Mucosa of rectum (tissue), 2 donors: Measurements from ENCODE around the gene LTB4R2.

ENCODE experiments used
- H3K27ac ChIP-seq, 2 donors: one replicate each; pipeline ENCODE4 v1.7.0; 2013; ENCODE audit warnings: inconsistent platforms in 2 of 2, low read depth in 2 of 2, low read length in 2 of 2
- H3K27me3 ChIP-seq, 2 donors: one replicate each; pipeline ENCODE4 v1.7.0; 2013; ENCODE audit warnings: low read length in 2 of 2; ENCODE audit not compliant: control insufficient read depth in 2 of 2, insufficient read depth in 2 of 2
- H3K36me3 ChIP-seq, 2 donors: one replicate each; pipeline ENCODE4 v1.7.0; 2013; ENCODE audit warnings: low read length in 2 of 2; ENCODE audit not compliant: control insufficient read depth in 2 of 2, insufficient read depth in 2 of 2
- H3K4me1 ChIP-seq, 2 donors: one replicate each; pipeline ENCODE4 v1.7.0; 2013; ENCODE audit warnings: low read length in 2 of 2, mild to moderate bottlenecking in 1 of 2; ENCODE audit not compliant: control insufficient read depth in 2 of 2, insufficient read depth in 2 of 2
- H3K4me3 ChIP-seq, 2 donors: one replicate each; pipeline ENCODE4 v1.7.0; 2013; ENCODE audit warnings: low read length in 2 of 2
- H3K9ac ChIP-seq, 2 donors: one replicate each; pipeline ENCODE4 v1.7.0; 2013; ENCODE audit warnings: low read length in 2 of 2, low read depth in 1 of 2, mild to moderate bottlenecking in 1 of 2
- H3K9me3 ChIP-seq, 2 donors: one replicate each; pipeline ENCODE4 v1.7.0; 2013; ENCODE audit warnings: low read length in 2 of 2; ENCODE audit not compliant: control insufficient read depth in 2 of 2
- donor health status: healthy.
- donor health status: Normal muscosa, but diverticular disease.

The LTB4R2 gene

GRCh38 chr14:24329736-24330135, 19.8 kb downstream of the LTB4R2 start:
- no peaks in the 10 kb centered on the region for H3K9me3 ChIP-seq
- no peak overlapping the region for H3K4me3 ChIP-seq
- H3K27ac ChIP-seq, result no peak overlapping the region
- H3K27me3 ChIP-seq, result peaks cover 0 to 4% of the 10 kb centered on the region in 2 donors
- no peaks in the 10 kb centered on the region for H3K36me3 ChIP-seq
- no peak overlapping the region for H3K9ac ChIP-seq
- H3K4me1 ChIP-seq, result peaks cover 26 to 29% of the 10 kb centered on the region in 2 donors

DNA sequence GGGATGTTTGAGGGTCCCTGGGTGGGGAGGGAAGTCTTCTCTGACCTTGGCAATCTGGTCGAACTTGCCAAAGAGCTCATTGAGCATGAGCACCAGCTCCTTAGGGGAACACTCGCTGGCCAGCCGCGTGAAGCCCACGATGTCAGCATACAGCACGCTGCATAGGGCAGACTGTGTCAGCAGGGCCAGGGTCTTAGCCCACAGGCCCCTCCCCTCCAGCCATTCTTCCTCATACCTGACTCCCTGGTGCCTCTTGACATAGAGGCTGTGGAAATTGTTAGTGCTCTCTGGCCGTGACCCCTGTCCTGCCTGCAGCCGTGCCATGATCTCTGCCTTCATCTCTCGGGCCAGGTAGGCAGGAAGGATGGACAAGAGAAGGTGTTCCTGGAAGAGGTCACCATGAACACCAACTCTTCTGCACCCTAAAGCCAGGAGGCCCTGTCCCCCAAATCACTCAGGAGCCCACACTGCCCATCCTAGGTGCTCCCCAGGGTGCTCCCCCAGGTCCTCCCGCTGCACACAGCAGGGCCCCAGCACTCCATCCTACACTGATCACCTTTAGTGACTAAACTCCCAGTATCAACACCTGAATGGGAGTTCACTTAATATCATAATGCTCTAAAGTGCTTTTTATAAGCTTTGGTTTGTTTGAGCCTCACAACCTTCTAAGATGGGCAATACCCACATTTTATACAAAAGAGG, 21.2 kb downstream of the LTB4R2 start:
- Histone ChIP-seq H3K9me3 (no peaks in the 10 kb centered on the region), H3K27me3 (peaks cover 0 to 4% of the 10 kb centered on the region in 2 donors), H3K9ac (peak overlapping the region in 1 of 2 donors; percentile 14), H3K27ac (no peak overlapping the region), H3K4me3 (no peak overlapping the region), H3K36me3 (peaks cover 0 to under 1% of the 10 kb centered on the region in 2 donors), H3K4me1 (peaks cover 29 to 32% of the 10 kb centered on the region in 2 donors)

- H3K27me3 ChIP-seq, result peaks cover 0 to 4% of the 10 kb centered on the region in 2 donors
- H3K4me1 ChIP-seq, result peaks cover 29 to 34% of the 10 kb centered on the region in 2 donors
- peaks cover 0 to 7% of the 10 kb centered on the region in 2 donors for H3K36me3 ChIP-seq
- H3K9ac ChIP-seq, result no peak overlapping the region
- H3K9me3 ChIP-seq, result no peaks in the 10 kb centered on the region
- peak overlapping the region; percentile 58 to 63 for H3K4me3 ChIP-seq
- no peak overlapping the region for H3K27ac ChIP-seq
These were observed 21.9 kb downstream of the LTB4R2 start for GRCh38 chr14:24331731-24332267.

DNA sequence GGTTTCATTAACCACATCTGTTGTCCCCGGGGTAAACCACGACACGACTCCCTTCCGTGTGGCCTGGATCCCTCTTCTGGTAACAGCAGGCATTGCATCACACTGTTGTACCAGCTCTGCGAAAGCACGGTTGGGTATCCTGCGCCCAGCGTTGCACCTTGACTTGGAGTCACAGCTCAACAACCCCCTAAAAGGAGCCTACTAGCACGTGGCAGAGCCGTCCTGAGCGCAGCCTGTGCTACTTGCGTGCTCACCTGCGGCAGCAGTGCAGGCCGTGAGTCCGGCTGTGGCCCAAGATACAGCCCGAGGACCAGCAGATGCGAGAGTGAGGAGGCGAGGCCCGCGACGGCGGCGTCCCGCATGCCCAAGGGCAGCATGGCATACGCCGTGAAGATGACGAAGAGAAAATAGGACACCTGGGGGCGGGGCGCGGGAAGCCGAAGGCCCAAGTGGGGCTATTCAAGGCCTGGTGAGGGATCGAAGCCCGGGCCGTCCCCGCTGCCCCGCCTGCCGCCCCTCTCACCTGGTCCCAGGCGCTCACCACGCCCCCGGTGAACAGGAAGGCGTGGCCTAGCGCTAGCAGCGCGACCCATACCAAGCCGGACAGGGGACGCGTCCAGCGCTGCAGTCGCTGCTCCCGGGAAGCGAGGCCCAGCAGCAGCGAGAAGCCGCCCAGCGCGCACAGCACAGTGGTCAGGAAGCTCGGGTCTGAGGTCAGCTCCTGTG, 22.5 kb downstream of the LTB4R2 start:
- Histone ChIP-seq H3K4me1 (peaks cover 29 to 37% of the 10 kb centered on the region in 2 donors), H3K4me3 (peak overlapping the region; percentile 58 to 63)

GRCh38 chr14:24334431-24335291, 24.7 kb downstream of the LTB4R2 start, which contains the start of gene ADCY4:
ADCY4 (minus strand) TSS chr14:24335071; CDS start chr14:24334652, 419 bp downstream.
- peak within 1 kb of the TSS; percentile 32 to 38 for H3K27ac ChIP-seq

More for the DNA sequence above, 22.5 kb downstream of the LTB4R2 start:
- Histone ChIP-seq H3K9ac (peak overlapping the region; percentile 9 to 16), H3K27ac (peak overlapping the region; percentile 2 to 24), H3K36me3 (peaks cover 3 to 13% of the 10 kb centered on the region in 2 donors), H3K27me3 (peaks cover 0 to 4% of the 10 kb centered on the region in 2 donors), H3K9me3 (no peaks in the 10 kb centered on the region)

DNA sequence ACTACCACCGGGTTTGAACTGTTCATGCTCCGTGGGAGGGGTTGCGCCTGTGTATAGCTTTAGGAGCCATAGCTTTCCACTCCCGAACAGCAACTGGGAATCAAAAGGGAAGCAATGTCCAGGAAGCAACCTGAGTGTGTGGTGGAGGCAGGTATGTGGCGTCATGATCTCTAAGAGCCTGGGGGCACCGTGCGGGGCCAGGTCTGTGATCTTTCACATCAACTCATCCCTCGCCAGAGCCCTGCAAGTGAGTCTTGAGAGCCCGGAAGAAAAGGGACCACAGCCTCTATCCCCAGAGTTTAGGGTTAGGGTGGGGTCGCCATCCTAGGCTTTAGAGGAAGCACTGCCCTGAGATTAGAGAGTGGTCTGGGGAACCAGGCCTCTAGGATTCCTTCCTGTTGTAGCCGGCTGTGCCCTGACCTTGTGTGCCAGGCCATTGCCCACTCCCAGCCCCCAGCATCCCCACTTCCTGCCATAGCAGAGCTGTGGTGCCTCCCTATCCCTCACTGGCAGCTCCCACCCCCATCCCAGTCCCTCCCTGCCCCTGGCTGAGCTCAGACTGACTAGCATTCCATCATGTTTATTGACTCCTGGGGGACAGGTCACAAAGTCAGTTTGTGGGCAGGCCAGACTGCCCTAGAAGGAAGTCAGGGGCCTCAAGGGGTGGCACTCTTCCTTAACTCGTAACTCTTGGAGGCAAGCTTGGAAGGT, 25.7 kb downstream of the LTB4R2 start:
- peak overlapping the region in 1 of 2 donors; percentile 48 for H3K4me3 ChIP-seq
- peaks cover 7 to 17% of the 10 kb centered on the region in 2 donors for H3K36me3 ChIP-seq
- peaks cover 0 to 4% of the 10 kb centered on the region in 2 donors for H3K27me3 ChIP-seq
- H3K4me1 ChIP-seq, result peaks cover 47 to 60% of the 10 kb centered on the region in 2 donors
- peak overlapping the region; percentile 2 to 9 for H3K27ac ChIP-seq
- H3K9me3 ChIP-seq, result no peaks in the 10 kb centered on the region
- H3K9ac ChIP-seq, result no peak overlapping the region

More at GRCh38 chr14:24334431-24335291, 24.7 kb downstream of the LTB4R2 start, which contains the start of gene ADCY4:
- Histone ChIP-seq H3K36me3 (peaks cover 7 to 17% of the 10 kb centered on the region in 2 donors), H3K9me3 (no peaks in the 10 kb centered on the region), H3K27me3 (peaks cover 0 to 4% of the 10 kb centered on the region in 2 donors), H3K9ac (peak within 1 kb of the TSS; percentile 32 to 49), H3K4me3 (peak within 1 kb of the TSS; percentile 48 to 65), H3K4me1 (peaks cover 41 to 53% of the 10 kb centered on the region in 2 donors)

- H3K36me3 ChIP-seq, result peaks cover 7 to 17% of the 10 kb centered on the region in 2 donors
- H3K27me3 ChIP-seq, result peaks cover 0 to 4% of the 10 kb centered on the region in 2 donors
These were observed 27.3 kb downstream of the LTB4R2 start for GRCh38 chr14:24337144-24337823.

DNA sequence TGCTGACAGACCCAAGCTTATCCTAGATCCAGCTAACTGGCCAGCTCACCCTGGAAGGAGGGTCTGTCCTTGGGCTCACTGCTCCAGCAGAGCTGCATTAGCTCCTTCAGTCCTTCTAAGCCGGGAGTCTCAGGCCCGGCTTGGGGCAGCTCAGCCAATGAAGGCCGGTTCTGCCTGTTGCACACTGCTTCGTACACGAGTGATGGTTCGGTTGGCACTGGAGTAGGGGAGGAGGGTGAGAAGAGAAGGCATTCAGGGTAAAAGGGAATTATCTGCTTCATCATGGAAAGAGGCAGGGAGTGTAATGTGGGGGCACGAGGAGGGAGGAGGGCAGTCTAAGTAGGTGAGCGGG, 27.9 kb downstream of the LTB4R2 start:
- Histone ChIP-seq H3K4me3 (no peak overlapping the region), H3K9me3 (no peaks in the 10 kb centered on the region), H3K9ac (no peak overlapping the region), H3K27me3 (peaks cover 0 to 4% of the 10 kb centered on the region in 2 donors), H3K27ac (no peak overlapping the region), H3K36me3 (peaks cover 7 to 17% of the 10 kb centered on the region in 2 donors), H3K4me1 (peaks cover 35 to 49% of the 10 kb centered on the region in 2 donors)

More at GRCh38 chr14:24337144-24337823, 27.3 kb downstream of the LTB4R2 start:
- H3K27ac ChIP-seq, result no peak overlapping the region
- no peaks in the 10 kb centered on the region for H3K9me3 ChIP-seq
- peaks cover 40 to 54% of the 10 kb centered on the region in 2 donors for H3K4me1 ChIP-seq
- no peak overlapping the region for H3K9ac ChIP-seq
- no peak overlapping the region for H3K4me3 ChIP-seq
